Uterus (tissue), 4 donors: Measurements from ENCODE around the gene MAD1L1. TPM values are rescaled to one million over a fixed set of nuclear protein-coding genes. Genes with fewer than 3 reads are reported as not detected.

Source experiments
- DNase-seq, 2 donors: peaks; one replicate each; pipeline ENCODE4 v3.0.0-alpha.2; 2019 to 2020
- H3K27ac ChIP-seq, 2 donors: fragments of 200-600 bp; sonication (generic); 1 replicate in 1 of 2; 2 replicates in 1 of 2; pipeline ENCODE4 v1.5.1; 2016 to 2018
- H3K27me3 ChIP-seq, 2 donors: fragments of 200-600 bp; sonication (generic); one replicate each; pipeline ENCODE4 v1.5.1; 2018 to 2019; ENCODE audit warnings: control low read depth in 1 of 2
- H3K36me3 ChIP-seq, 2 donors: fragments of 200-600 bp; sonication (generic); one replicate each; pipeline ENCODE4 v1.5.1; 2019; ENCODE audit warnings: control low read depth in 1 of 2
- H3K4me1 ChIP-seq, 2 donors: fragments of 200-600 bp; sonication (generic); one replicate each; pipeline ENCODE4 v1.5.1; 2018 to 2019; ENCODE audit warnings: control low read depth in 1 of 2
- H3K4me3 ChIP-seq, 2 donors: fragments of 200-600 bp; sonication (generic); 1 replicate in 1 of 2; 2 replicates in 1 of 2; pipeline ENCODE4 v1.5.1; 2018 to 2019; ENCODE audit warnings: mild to moderate bottlenecking in 1 of 2
- H3K9me3 ChIP-seq, 2 donors: fragments of 200-600 bp; sonication (generic); one replicate each; pipeline ENCODE4 v1.5.1; 2019; ENCODE audit warnings: control low read depth in 1 of 2
- CTCF ChIP-seq, 4 experiments: fragments of 200-600 bp in 2 of 4; fragments of 450-650 bp in 2 of 4; sonication (generic) in 2 of 4; IDR thresholded peaks; one replicate each; pipeline ENCODE4 v1.5.1; 2016 to 2019; ENCODE audit warnings: antibody characterized with exemption in 4 of 4, mild to moderate bottlenecking in 2 of 4, moderate library complexity in 1 of 4
- POLR2A ChIP-seq, 2 donors: fragments of 450-650 bp; IDR thresholded peaks; one replicate each; pipeline ENCODE4 v1.6.1; 2016; ENCODE audit warnings: antibody characterized with exemption in 2 of 2, mild to moderate bottlenecking in 1 of 2, moderate library complexity in 1 of 2
- intact Hi-C: fragments of 100-400 bp; cut with DNase I; formaldehyde crosslinking; loops from one replicate; pipeline ENCODE4 v1.15.1; 2023; ENCODE audit warnings: low total_unique reads
- total RNA-seq, 4 donors: library from RNA; depleted of rRNA in 3 of 4; stranded (reverse); fragments of >200 nt in 3 of 4; gene quantifications; one replicate each; pipeline versions ENCODE4 v1.1.0 to v1.2.4, GENCODE V29; 2014 to 2023
- donor health status: DM: yes; HTN: yes; CAD: no.

Gene MAD1L1
- total RNA-seq, 4 donors from 2014 or later: 13.3 to 37.4 (median 33.1) TPM

- DNase-seq: no peak
- Histone ChIP-seq H3K27ac (no peak overlapping the region), H3K9me3 (no peaks in the 10 kb centered on the region), H3K36me3 (no peaks in the 10 kb centered on the region), H3K4me1 (no peaks in the 10 kb centered on the region), H3K27me3 (no peaks in the 10 kb centered on the region), H3K4me3 (no peak overlapping the region)
- intact Hi-C loops: no loop called here
- TF ChIP-seq POLR2A (IDR thresholded peaks at IDR 0.05) (no peak), CTCF (IDR thresholded peaks at IDR 0.05) (no peak)
Measured at GRCh38 chr7:1853431-1853985, 379.2 kb downstream of the MAD1L1 start.

- no peaks in the 10 kb centered on the region for H3K27me3 ChIP-seq
- intact Hi-C loops: no loop called here
- TF ChIP-seq POLR2A (IDR thresholded peaks at IDR 0.05): no peak
- TF ChIP-seq CTCF (IDR thresholded peaks at IDR 0.05): no peak
- no peaks in the 10 kb centered on the region for H3K9me3 ChIP-seq
- H3K4me1 ChIP-seq: no peaks in the 10 kb centered on the region
- no peak overlapping the region for H3K27ac ChIP-seq
- no peak overlapping the region for H3K4me3 ChIP-seq
- no peaks in the 10 kb centered on the region for H3K36me3 ChIP-seq
- no peak for DNase-seq
Measured at GRCh38 chr7:1852517-1853430, 380.0 kb downstream of the MAD1L1 start.

- Histone ChIP-seq H3K4me1 (no peaks in the 10 kb centered on the region), H3K36me3 (no peaks in the 10 kb centered on the region), H3K4me3 (no peak overlapping the region), H3K27me3 (no peaks in the 10 kb centered on the region), H3K9me3 (no peaks in the 10 kb centered on the region), H3K27ac (no peak overlapping the region)
- intact Hi-C loops: no loop called here
- DNase-seq: no peak
- TF ChIP-seq CTCF (IDR thresholded peaks at IDR 0.05) (no peak), POLR2A (IDR thresholded peaks at IDR 0.05) (no peak)
Measured at GRCh38 chr7:1851721-1852516, 380.8 kb downstream of the MAD1L1 start.

GRCh38 chr7:1850976-1851571 is 381.7 kb downstream of the MAD1L1 start:
- no peaks in the 10 kb centered on the region for H3K36me3 ChIP-seq
- no peak overlapping the region for H3K27ac ChIP-seq
- TF ChIP-seq CTCF (IDR thresholded peaks at IDR 0.05) (no peak), POLR2A (IDR thresholded peaks at IDR 0.05) (no peak)
- H3K4me1 ChIP-seq: no peaks in the 10 kb centered on the region
- no peak overlapping the region for H3K4me3 ChIP-seq
- H3K9me3 ChIP-seq: no peaks in the 10 kb centered on the region
- intact Hi-C loops: no loop called here
- DNase-seq: no peak
- H3K27me3 ChIP-seq: no peaks in the 10 kb centered on the region
